Measurements from ENCODE around the gene DLX5.
A peak's percentile ranks its signal among the peaks of the same experiment; 100 is the strongest.

- TF ChIP-seq CTCF (conservative IDR thresholded peaks at IDR 0.05 in 1 of 2, IDR thresholded peaks at IDR 0.05 in 1 of 2; ENCODE audit: low read depth in 1 of 2, low read length in 2 of 2) (no peak), EZH2 (IDR thresholded peaks at IDR 0.05; ENCODE audit: low read length, missing control alignments) (peak; percentile 47)
Observed at GRCh38 chr7:97006816-97007582, 17.6 kb downstream of the DLX5 start.
